ENCODE data around the gene GNB1. TPM values are rescaled to one million over a fixed set of nuclear protein-coding genes. Genes with fewer than 3 reads are reported as not detected.
"Not testable (repeated sequence)": the region's sequence is repeated elsewhere in the genome, so short reads cannot be mapped to it uniquely, and the experiment has no call there.

Gene GNB1
- total and polyA plus RNA-seq, 12 donors: 64.9 to 228 (median 168) TPM

- intact Hi-C loops (cut with DNase I): no loop called here
- Histone ChIP-seq H3K4me3 (no peak overlapping the region), H3K36me3 (no peaks in the 10 kb centered on the region), H3K9me3 (no peaks in the 10 kb centered on the region), H3K27me3 (peaks cover 0 to 25% (median 5%) of the 10 kb centered on the region in 7 donors), H3K27ac (no peak overlapping the region), H3K4me1 (peaks cover 0 to under 1% (median 0%) of the 10 kb centered on the region in 9 donors)
- 81 to 86% methylated on average over 24 of the region's 24 CpGs for WGBS, 2 donors
- no peak for TF ChIP-seq CTCF (IDR thresholded peaks at IDR 0.05)
- DNase-seq (no peak), ATAC-seq (no peak)
Observed at GRCh38 chr1:1938613-1939295, 47.9 kb upstream of the GNB1 start.

GRCh38 chr1:1938276-1938573 is 47.3 kb upstream of the GNB1 start:
- DNase-seq: no peak
- H3K27ac ChIP-seq: no peak overlapping the region
- no peak for TF ChIP-seq CTCF (IDR thresholded peaks at IDR 0.05)
- intact Hi-C loops (cut with DNase I): no loop called here
- H3K4me1 ChIP-seq: no peaks in the 10 kb centered on the region
- no peaks in the 10 kb centered on the region for H3K9me3 ChIP-seq
- ATAC-seq: no peak
- H3K36me3 ChIP-seq: no peaks in the 10 kb centered on the region
- H3K27me3 ChIP-seq: peaks cover 0 to 25% (median 3%) of the 10 kb centered on the region in 7 donors
- 75 to 78% methylated on average over 6 of the region's 6 CpGs for whole genome bisulfite sequencing, 2 donors
- H3K4me3 ChIP-seq: no peak overlapping the region

GRCh38 chr1:1937549-1938275 is 46.8 kb upstream of the GNB1 start:
- Histone ChIP-seq H3K9me3 (no peaks in the 10 kb centered on the region), H3K27ac (no peak overlapping the region), H3K36me3 (no peaks in the 10 kb centered on the region), H3K4me3 (no peak overlapping the region), H3K27me3 (peaks cover 0 to 24% (median 0%) of the 10 kb centered on the region in 7 donors), H3K4me1 (no peaks in the 10 kb centered on the region)
- DNase-seq: no peak
- intact Hi-C loops (cut with DNase I): no loop called here
- no peak for TF ChIP-seq CTCF (IDR thresholded peaks at IDR 0.05)
- 67 to 74% methylated on average over 16 of the region's 16 CpGs for WGBS, 2 donors
- ATAC-seq: no peak

- DNase-seq: no peak
- no peak overlapping the region for H3K4me3 ChIP-seq
- ATAC-seq: no peak
- WGBS, 2 donors: 79 to 83% methylated on average over 15 of the region's 15 CpGs
- intact Hi-C loops (cut with DNase I): no loop called here
- H3K36me3 ChIP-seq: no peaks in the 10 kb centered on the region
- no peak overlapping the region for H3K27ac ChIP-seq
- no peaks in the 10 kb centered on the region for H3K4me1 ChIP-seq
- H3K27me3 ChIP-seq: peaks cover 0 to 18% (median 0%) of the 10 kb centered on the region in 7 donors
- TF ChIP-seq CTCF (IDR thresholded peaks at IDR 0.05): no peak
- no peaks in the 10 kb centered on the region for H3K9me3 ChIP-seq
Observed at GRCh38 chr1:1937061-1937460, 46.2 kb upstream of the GNB1 start.

GRCh38 chr1:1934848-1935247 is 44.0 kb upstream of the GNB1 start:
- H3K27ac ChIP-seq; ATAC-seq; DNase-seq; H3K9me3 ChIP-seq; H3K36me3 ChIP-seq; intact Hi-C loops (cut with DNase I); H3K27me3 ChIP-seq; H3K4me1 ChIP-seq; H3K4me3 ChIP-seq: not testable (repeated sequence)
- 88 to 90% methylated on average over 4 to 20 of the region's 21 CpGs for WGBS, 2 donors

Measured in heart right ventricle (tissue), 16 donors.